ENCODE results near the gene GTPBP8. TPM values are rescaled to one million over a fixed set of nuclear protein-coding genes. Genes with fewer than 3 reads are reported as not detected.

Gene GTPBP8
- total RNA-seq, 1 experiment from 2014 or later, result 19.5 TPM

GRCh38 chr3:112958811-112959560, 31.8 kb upstream of the GTPBP8 start:
- Mint-ChIP-seq H3K36me3 (ENCODE audit: insufficient read depth, unreplicated experiment) (no peaks in the 10 kb centered on the region), H3K4me3 (ENCODE audit: unreplicated experiment) (no peak overlapping the region), H3K27me3 (ENCODE audit: insufficient read depth, unreplicated experiment) (peaks cover 2% of the 10 kb centered on the region), H3K9me3 (ENCODE audit: unreplicated experiment) (peaks cover 21% of the 10 kb centered on the region), H3K4me1 (ENCODE audit: low read depth, unreplicated experiment) (no peaks in the 10 kb centered on the region), H3K27ac (ENCODE audit: unreplicated experiment) (no peak overlapping the region)
- no TSS peak for BruUV-seq (replicated peaks)
- CTCF ChIA-PET, result no interaction called here
- Histone ChIP-seq H3K27me3 (replicated peaks; ENCODE audit: control insufficient read depth, insufficient read depth, low read length) (no peaks in the 10 kb centered on the region), H3K4me3 (ENCODE audit: low read depth, low read length) (no peak overlapping the region), H3K36me3 (ENCODE audit: control insufficient read depth, insufficient read depth, low read length) (no peaks in the 10 kb centered on the region), H3K9me3 (no peaks in the 10 kb centered on the region), H3K4me1 (no peaks in the 10 kb centered on the region)
- intact Hi-C loops (cut with micrococcal nuclease; ENCODE audit: unreplicated experiment), result no loop called here
- no peak for TF ChIP-seq CTCF (IDR thresholded peaks at IDR 0.05; ENCODE audit: insufficient read depth in 1 of 2, low read depth in 1 of 2, low read length in 1 of 2, severe bottlenecking in 1 of 2, unreplicated experiment in 1 of 2)
- POLR2A ChIA-PET, result no interaction called here
- DNase-seq, result no peak

DNA sequence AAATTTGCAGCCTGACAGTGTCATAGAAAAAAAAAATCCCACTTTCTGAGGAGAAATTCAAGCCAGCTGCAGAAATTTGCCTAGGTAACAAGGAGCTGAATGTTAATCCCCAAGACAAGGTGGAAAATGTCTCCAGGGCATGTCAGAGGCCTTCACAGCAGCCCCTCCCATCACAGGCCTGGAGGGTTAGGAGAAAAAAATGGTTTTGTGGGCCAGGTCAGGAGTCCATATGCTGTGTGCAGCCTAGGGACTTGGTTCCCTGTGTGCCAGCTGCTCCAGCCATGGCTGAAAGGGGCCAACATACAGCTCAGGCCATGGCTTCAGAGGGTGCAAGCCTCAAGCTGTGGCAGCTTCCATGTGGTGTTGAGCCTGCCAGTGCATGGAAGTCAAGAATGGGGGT, 27.1 kb upstream of the GTPBP8 start:
- no peaks in the 10 kb centered on the region for H3K4me1 Mint-ChIP-seq (ENCODE audit: low read depth, unreplicated experiment)
- Histone ChIP-seq H3K4me3 (ENCODE audit: low read depth, low read length) (no peak overlapping the region), H3K27me3 (replicated peaks; ENCODE audit: control insufficient read depth, insufficient read depth, low read length) (no peaks in the 10 kb centered on the region), H3K36me3 (ENCODE audit: control insufficient read depth, insufficient read depth, low read length) (no peaks in the 10 kb centered on the region), H3K9me3 (no peaks in the 10 kb centered on the region), H3K4me1 (no peaks in the 10 kb centered on the region)
- TF ChIP-seq CTCF (IDR thresholded peaks at IDR 0.05; ENCODE audit: insufficient read depth in 1 of 2, low read depth in 1 of 2, low read length in 1 of 2, severe bottlenecking in 1 of 2, unreplicated experiment in 1 of 2), result no peak
- peaks cover 21% of the 10 kb centered on the region for H3K9me3 Mint-ChIP-seq (ENCODE audit: unreplicated experiment)
- POLR2A ChIA-PET, result no interaction called here
- DNase-seq, result no peak
- intact Hi-C loops (cut with micrococcal nuclease; ENCODE audit: unreplicated experiment), result no loop called here
- no TSS peak for BruUV-seq (replicated peaks)
- H3K27ac Mint-ChIP-seq (ENCODE audit: unreplicated experiment), result no peak overlapping the region
- H3K4me3 Mint-ChIP-seq (ENCODE audit: unreplicated experiment), result no peak overlapping the region
- CTCF ChIA-PET, result no interaction called here
- peaks cover 4% of the 10 kb centered on the region for H3K27me3 Mint-ChIP-seq (ENCODE audit: insufficient read depth, unreplicated experiment)
- H3K36me3 Mint-ChIP-seq (ENCODE audit: insufficient read depth, unreplicated experiment), result no peaks in the 10 kb centered on the region

- H3K27me3 Mint-ChIP-seq (ENCODE audit: insufficient read depth, unreplicated experiment), result peaks cover 4% of the 10 kb centered on the region
- Histone ChIP-seq H3K4me3 (ENCODE audit: low read depth, low read length) (no peak overlapping the region), H3K4me1 (no peaks in the 10 kb centered on the region), H3K36me3 (ENCODE audit: control insufficient read depth, insufficient read depth, low read length) (no peaks in the 10 kb centered on the region), H3K9me3 (no peaks in the 10 kb centered on the region), H3K27me3 (replicated peaks; ENCODE audit: control insufficient read depth, insufficient read depth, low read length) (no peaks in the 10 kb centered on the region)
- no TSS peak for BruUV-seq (replicated peaks)
- H3K36me3 Mint-ChIP-seq (ENCODE audit: insufficient read depth, unreplicated experiment), result no peaks in the 10 kb centered on the region
- ChIA-PET CTCF (no interaction called here), POLR2A (no interaction called here)
- H3K4me1 Mint-ChIP-seq (ENCODE audit: low read depth, unreplicated experiment), result no peaks in the 10 kb centered on the region
- H3K4me3 Mint-ChIP-seq (ENCODE audit: unreplicated experiment), result no peak overlapping the region
- H3K9me3 Mint-ChIP-seq (ENCODE audit: unreplicated experiment), result peaks cover 21% of the 10 kb centered on the region
- TF ChIP-seq CTCF (IDR thresholded peaks at IDR 0.05; ENCODE audit: insufficient read depth in 1 of 2, low read depth in 1 of 2, low read length in 1 of 2, severe bottlenecking in 1 of 2, unreplicated experiment in 1 of 2), result no peak
- intact Hi-C loops (cut with micrococcal nuclease; ENCODE audit: unreplicated experiment), result no loop called here
- DNase-seq, result no peak
- H3K27ac Mint-ChIP-seq (ENCODE audit: unreplicated experiment), result no peak overlapping the region
These were observed 25.1 kb upstream of the GTPBP8 start for GRCh38 chr3:112965656-112966055.

All from Caco-2 (cell line).